Effector CD4-positive, alpha-beta T cell (primary cell): ENCODE results near the gene ZNF710.
A peak's percentile ranks its signal among the peaks of the same experiment; 100 is the strongest.
"Not testable (repeated sequence)": the region's sequence is repeated elsewhere in the genome, so short reads cannot be mapped to it uniquely, and the experiment has no call there.

Experiments used
- DNase-seq: peaks from one replicate; pipeline ENCODE4 v3.0.0-alpha.2; 2020
- total RNA-seq: gene quantifications from one replicate; lab custom pipeline; 2026; lab: John Stamatoyannopoulos, UW

ZNF710 gene, protein sequence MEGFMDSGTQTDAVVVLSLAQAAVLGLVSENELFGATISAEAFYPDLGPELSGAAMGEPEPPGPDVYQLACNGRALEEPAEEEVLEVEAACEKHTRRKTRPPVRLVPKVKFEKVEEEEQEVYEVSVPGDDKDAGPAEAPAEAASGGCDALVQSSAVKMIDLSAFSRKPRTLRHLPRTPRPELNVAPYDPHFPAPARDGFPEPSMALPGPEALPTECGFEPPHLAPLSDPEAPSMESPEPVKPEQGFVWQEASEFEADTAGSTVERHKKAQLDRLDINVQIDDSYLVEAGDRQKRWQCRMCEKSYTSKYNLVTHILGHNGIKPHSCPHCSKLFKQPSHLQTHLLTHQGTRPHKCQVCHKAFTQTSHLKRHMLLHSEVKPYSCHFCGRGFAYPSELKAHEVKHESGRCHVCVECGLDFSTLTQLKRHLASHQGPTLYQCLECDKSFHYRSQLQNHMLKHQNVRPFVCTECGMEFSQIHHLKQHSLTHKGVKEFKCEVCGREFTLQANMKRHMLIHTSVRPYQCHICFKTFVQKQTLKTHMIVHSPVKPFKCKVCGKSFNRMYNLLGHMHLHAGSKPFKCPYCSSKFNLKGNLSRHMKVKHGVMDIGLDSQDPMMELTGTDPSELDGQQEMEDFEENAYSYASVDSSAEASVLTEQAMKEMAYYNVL
- 15.9 reads per million, percentile 42 among the genes with 10 or more reads in this experiment for total RNA-seq

DNA sequence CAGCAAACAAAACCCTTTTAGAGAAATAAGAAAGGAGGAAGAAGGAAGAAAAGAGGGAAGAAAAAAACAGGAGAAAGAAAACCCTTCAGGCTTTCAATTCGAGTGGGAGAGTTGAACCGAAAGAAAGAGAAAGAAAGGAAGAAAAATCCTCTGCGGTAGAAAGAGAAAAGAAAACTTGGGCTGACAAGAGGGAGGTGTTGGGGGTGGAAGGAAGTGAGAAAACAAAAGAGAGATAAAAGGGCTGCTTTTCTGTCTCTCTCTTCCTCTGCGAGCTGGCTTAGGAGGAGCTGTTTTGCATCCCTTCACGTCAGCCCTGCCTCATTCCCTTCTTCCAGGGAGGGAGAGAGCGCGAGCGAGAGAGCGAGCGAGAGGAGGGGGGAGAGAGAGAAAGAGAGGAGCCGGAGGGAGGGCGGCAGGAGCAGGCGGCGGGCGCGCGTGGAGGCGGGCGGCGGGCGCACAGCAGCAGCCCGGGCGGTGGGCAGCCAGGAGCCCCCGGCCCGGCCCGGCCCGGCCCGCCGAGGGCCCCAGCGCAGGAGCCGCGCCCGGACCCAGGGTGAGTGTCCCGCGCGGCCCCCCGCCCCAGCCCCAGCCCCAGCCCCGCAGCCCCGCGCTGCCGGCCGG, at the start of gene ZNF710:
Gene ZNF710, plus strand, starts transcription at position 263 of the 621 bp plus-strand sequence. CDS start 65,814 bp downstream, outside the sequence.
- no peak for DNase-seq

DNA sequence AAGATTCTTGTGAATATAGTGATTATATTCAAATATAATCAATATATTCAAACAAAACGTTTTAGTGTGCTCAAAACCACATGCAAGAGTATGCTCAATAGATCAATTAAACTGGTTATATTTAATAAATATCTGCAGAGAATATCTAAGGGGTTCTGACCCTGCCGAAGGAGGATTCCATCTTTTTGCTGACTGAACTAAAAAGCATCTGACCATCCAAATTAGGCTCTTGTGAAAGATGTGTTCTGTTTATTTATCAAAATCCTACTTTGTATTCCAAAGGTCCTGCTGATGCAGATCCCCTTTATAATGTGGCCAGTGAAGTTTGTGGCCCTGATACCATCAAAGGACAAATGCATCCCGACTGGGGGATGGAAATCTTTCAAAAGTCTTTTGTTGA, 46.6 kb upstream of the ZNF710 start:
- DNase-seq: no peak

DNA sequence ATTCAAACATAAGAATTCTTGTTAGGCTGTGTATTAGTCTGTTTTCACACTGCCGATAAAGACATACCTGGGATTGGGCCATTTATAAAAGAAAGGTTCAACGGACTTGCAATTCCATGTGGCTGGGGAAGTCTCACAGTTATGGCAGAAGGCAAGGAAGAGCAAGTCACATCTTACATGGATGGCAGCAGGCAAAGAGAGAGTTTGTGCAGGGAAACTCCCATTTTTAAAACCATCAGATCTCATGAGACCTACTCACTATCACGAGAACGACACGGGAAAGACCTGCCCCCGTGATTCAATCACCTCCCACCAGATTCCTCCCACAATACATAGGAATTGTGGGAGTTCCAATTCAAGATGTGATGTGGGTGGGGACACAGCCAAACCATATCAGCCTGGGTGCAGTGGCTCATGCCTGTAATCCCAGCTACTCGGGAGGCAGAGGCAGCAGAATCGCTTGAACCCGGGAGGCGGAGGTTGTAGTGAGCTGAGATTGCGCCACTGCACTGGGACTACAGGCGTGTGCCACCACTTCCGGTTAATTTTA, 45.6 kb upstream of the ZNF710 start:
- DNase-seq: not testable (repeated sequence)

DNA sequence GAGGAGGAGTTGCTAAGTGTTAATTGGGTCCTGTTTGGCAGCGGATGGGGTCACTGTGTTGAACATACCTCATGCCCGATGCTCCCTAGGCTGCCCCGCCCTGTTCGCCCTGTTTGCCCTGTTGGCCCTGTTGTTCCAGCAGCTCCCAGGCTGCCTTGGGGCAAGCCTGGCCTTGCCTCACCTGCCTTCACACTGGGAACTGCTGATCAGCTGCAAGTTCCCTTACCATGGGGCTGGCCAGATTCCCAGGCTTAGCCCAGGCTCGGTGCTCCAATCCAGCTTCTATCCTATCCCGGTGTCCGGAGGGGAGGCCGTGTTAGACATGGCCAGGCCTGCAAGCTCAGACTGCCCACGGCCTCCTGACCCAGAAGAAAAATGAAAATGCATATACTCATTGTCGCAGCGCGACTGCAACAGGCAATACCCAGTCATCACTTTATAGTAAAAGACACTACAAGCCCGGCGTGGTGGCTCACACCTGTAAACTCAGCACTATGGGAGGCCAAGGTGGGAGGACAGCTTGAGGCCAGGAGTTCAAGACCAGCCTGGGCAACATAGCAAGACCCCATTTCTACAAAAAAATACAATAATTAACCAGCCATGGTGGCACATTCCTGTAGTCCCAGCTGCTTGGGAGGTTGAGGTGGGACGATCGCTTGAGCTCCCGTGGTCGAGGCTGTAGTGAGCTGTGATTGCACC, 42.9 kb upstream of the ZNF710 start:
- DNase-seq: no peak

DNA sequence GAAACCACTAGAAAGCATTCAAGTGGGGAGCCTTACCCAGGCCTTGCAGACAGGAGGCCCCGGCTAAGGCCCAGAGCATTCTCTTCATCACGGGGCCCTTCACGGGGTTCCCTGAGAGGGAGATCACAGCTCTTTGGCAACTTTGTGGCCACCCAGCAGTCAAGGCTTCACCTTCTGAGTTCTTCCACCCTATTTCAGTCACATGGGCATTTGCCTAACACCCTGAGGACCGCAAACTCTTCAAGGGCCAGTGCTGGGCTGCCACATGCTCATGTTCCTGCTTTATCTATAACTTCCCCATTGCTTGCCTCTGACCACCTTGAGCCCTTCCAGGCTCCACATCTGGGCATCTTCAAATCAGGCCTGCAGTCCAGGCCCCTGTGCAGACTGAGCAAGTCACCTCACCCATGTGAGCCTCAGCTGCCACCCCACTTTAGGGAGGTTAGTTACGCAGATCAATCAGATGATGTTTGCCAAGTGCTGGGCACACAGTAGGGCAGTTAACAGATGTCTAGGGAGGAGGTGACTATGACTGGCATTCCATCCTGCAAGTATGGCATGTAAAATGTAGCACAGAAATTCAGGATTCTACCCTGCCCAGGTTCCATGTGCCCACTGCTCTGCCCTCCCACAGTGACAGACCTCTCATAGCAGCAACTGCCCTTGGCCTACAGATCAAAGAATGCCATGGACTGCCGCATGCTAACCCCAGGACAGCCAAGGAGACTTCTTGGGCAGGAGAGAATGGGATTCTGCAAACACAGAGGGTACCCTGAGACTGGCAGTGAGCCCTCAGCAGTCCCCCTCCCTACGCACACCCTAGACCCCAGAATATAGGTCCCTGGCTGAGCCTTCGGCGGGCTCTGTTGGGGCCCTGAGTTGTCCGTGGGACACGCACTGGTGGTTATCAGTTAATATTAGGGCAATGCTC, 37.6 kb upstream of the ZNF710 start:
- no peak for DNase-seq

DNA sequence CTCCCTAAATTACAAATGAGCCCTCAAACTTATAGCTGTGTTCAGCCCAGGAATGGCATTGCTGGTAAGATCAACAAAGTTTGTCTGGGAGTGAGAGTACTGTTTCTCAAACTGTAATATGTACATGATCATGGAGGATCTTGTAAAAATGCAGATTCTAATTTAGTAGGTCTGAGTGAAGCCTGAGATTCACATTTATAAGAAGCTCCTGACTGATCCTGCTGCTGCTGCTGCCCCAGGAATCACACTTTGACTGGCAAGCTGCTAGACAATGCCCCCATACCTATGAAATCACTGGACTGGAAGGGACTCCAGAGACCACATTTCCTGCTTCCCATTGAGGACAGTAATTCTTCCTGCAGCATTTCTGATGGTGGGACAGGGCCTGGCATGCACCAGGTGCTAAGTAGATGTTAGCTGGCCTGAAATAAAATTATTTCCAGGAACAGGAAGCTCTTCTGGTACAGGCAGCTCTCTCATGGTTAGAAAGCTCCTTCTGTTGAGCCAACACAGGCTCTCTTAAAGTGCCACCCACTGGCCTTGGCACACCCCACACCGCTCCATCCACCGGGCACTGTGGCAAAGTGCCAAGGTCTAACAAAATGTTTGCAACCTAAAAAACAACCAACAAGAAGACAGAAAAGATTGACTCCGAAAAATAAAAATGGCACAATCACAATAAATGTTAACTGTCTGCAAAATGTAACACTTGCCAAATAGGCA, 36.7 kb upstream of the ZNF710 start:
- DNase-seq: no peak

DNA sequence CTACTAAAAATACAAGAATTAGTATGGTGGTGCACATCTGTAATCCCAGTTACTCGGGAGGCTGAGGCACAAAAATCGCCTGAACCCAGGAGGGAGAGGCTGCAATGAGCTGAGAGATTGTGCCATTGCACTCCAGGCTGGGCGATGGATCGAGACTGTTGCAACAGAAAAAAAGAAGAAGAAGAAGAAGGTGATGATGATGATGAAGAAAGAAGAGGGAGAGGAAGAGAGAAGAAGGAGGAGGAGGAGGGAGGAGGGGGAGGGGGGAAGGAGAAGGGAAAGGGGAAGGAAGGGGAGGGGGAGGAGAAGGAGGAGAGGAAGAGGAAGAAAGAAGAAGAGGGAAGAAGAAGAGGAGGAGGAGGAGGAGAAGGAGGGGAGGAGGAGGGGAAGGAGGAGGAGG, 33.2 kb upstream of the ZNF710 start:
- no peak for DNase-seq

DNA sequence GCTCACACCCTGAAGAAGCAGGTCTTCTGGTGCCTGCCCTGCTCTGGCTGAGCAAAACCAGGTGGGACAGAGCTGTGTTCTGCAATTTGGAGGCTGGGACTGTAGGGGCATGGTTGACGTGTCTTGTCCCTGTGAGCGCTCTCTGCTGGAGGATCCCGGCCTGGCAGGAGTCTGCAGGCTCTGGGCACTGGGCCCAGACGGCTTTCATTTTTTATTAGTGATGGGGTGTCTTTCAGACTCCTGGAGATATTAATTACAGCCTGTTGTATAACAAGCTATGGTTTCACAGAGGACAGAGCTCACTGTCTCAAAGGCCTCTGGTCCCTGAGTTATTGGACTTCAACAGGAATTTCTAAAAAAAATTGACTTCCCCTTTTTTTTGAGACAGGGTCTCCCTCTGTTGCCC, 29.5 kb upstream of the ZNF710 start:
- DNase-seq: peak; percentile 12

DNA sequence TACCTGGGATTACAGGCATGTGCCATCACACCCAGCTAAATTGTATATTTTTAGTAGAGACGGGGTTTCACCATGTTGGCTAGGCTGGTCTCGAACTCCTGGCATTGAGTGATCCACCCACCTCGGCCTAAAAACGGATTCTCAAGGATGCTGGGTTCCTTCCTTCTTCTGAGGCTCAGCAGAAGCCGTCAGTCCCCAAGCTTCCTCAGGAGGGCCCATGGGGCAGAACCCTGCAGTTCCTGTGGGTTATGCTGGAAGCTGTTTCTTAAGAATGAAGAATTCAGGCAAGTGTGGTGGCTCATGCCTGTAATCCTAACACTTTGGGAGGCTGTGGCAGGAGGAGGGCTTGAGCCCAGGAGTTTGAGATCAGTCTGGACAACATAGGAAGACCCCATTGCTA, 29.0 kb upstream of the ZNF710 start:
- DNase-seq: no peak

DNA sequence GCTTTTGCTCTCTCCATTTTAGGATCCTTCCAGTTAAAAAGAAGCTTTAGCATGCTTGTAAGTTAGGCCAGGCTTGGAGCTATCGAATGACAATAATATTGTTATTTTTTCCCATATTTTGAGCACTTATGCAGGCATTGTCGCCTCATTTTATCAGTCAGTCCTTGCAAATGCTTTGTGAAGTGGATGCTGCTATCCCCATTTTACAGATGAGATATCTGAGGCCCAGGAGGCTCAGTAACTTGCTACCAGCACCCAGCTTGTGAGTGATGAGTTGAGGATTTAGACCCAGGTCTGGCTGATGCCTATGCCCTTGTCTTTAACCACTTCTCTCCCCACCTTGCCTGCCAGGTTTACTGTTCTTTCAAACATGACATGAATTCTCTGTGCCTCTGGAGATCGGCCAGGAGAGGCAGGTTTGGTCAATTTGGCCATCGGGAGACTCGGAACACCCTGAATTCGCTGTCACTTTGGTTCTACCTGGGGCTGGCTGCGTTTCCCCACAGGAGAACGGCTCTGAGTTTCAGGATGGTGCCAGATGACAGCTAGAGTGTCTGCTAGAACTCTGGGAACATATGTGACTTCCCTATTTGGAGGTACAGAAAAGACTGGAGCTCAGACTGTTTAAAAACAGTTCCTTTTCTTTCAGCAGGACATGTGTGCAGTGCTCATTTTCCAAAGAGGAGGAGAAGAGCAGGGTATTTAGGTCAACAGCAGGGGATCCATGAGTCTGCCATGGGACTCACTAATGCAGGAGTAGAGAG, 25.5 kb upstream of the ZNF710 start:
- no peak for DNase-seq

DNA sequence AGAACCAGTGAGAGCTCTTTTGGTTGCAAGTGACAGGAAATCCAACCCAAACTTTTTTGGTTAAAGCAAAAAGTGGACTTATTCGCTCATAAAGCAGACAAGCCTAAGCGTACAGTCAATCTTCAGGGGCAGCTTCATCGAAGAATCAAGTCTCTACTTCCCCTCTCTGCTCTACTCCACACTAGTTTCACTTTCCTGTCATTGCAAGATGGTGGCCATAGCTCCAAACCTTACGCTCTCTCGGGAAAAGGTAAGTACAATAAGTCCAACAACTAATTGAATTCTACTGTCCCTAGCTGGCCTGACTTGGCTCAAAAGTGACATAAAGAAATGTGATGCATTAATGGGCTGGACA, 24.9 kb upstream of the ZNF710 start:
- DNase-seq: no peak

DNA sequence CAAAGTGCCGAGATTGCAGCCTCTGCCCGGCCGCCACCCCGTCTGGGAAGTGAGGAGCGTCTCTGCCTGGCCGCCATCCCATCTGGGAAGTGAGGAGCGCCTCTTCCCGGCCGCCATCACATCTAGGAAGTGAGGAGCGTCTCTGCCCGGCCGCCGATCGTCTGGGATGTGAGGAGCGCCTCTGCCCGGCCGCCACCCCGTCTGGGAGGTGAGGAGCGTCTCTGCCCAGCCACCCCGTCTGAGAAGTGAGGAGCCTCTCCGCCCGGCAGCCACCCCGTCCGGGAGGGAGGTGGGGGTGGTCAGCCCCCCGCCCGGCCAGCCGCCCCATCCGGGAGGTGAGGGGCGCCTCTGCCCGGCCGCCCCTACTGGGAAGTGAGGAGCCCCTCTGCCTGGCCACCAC, 23.3 kb upstream of the ZNF710 start:
- DNase-seq: not testable (repeated sequence)

DNA sequence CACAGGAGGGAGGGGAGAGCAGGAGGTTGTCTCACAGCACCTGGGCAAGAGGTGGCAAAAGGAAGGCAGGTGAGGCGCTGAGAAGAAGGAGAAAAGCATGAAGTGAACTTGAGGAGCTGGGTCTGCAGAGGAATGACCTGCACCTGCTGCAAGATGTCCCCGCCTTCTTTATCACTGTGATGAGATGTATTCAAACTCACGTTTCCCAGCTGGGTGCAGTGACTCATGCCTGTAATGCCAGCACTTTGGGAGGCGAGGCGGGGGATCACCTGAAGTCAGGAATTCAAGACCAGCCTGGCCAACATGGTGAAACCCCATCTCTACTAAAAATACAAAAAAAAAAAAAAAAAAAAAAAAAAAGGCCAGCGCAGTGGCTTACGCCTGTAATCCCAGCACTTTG, 22.2 kb upstream of the ZNF710 start:
- DNase-seq: no peak

DNA sequence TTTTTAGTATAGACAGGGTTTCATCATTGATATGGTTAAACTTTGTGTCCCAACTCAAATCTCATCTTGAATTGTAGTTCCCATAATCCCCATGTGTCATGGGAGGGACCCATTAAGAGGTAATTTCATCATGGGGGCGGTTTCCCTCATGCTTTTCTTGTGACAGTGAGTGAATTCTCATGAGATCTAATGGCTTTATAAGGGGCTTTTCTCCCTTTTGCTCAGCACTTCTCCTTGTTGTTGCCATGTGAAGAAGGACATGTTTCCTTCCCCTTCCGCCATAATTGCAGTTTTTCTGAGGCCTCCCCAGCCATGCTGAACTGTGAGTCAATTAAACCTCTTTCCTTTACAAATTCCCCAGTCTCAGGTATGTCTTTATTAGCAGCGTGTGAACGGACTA, 20.2 kb upstream of the ZNF710 start:
- DNase-seq: no peak

DNA sequence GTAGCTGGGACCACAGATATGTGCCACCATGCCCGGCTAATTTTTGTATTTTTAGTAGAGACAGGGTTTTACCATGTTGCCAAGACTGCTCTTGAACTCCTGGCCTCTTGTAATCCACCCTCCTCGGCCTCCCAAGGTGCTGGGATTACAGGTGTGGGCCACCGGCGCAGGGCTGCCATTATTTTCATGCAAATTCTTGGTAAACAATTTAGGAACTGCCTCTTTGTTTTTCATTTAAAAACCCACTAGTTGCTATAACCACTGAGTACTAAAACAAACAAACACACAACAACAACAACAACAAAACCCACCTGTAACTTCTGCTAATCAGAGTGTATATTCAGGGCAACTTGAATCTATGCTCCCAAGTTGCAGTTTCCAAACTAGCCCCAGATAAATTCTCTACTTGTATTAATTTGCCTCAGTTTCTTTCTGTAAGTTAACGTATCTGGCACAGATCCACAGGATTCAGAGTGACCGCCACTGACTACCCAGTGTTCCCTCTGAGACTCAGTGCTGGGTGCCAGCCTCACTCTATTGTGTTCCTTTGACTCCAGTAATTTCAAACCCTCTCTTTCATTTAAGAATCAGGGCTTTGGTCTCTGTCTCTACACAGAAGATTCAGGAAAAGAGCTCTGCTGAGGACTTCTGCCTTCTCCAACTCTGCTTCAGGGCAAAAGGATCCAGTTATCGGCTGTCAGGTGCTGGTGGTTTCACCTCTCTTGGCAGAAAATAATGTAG, 18.6 kb upstream of the ZNF710 start:
- no peak for DNase-seq

DNA sequence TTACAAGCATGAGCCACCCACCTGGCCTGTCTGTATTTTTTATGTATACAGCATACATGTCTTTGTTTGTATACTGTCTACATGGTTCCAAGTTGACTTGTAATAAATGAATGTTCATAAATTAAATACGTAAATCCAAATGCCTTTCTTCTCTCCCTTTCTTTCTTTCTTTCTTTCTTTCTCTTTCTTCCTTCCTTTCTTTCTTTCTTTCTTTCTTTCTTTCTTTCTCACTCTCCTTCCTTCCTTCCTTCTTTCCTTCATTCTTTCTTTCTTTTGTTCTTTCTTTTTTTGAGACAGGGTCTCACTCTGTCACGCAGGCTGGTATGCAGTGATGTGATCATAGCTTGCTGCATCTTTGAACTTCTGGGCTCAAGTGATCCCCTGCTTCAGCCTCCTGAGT, 17.1 kb upstream of the ZNF710 start:
- DNase-seq: no peak

DNA sequence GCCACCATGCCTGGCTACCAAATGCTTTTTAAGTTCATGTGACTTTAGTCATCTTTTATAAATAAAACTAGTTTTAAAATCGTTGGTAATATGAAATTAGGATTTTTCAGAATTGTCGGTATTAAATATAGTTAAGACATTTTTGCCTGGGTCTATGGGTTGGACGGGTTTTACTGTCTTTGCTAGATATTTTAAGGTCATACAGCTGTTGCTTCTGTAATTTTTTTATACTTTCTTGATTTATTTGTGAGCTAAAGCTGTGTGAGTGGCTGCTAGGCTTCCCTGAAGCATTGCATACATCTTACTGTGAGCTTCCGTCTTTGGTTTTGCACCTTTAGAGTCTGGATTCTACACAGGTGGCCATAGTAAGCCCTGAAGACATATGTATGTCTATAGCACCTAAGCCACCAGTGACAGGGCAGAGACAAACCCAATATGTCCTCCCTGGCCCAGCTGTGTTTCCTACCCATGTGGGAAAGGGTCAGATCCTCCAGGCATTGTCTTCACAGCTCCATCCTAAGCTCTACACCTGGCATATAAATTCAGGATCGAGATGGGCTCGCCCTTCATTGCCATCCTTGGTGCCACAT, 16.6 kb upstream of the ZNF710 start:
- DNase-seq: no peak

DNA sequence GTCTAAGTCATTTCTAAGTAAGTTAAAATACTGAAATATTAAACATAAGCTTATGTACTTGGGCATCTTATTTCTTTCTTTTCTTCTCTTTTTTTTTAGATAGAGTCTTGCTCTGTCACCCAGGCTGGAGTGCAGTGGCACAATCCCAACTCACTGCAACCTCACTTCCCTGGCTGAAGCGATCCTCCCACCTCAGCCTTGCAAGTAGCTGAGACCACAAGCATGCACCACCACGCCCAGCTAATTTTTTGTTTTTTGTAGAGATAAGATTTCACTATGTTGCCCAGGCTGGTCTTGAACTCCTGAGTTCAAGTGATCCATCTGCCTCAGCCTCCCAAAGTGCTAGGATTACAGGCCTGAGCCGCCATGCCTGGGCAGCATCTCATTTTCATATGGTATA, 16.0 kb upstream of the ZNF710 start:
- DNase-seq: no peak

DNA sequence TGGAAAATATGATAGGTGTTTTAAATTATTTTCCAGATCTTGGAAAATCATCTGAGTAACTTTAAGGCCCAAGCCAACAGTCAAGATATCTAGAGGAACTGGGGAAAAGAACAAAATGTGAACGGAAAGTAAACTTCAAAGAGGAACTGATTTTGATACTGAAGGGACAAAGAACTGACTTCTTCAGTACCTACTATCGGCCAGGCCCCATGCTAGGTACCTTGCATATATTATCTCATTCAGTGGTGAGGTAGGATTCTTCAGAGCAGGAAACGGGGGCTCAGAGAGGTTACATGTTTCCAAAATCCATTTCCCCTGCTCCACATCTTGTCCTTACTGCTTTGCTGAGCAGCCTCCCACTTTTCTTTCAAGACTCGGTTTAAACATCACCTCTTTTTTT, 9.8 kb upstream of the ZNF710 start:
- DNase-seq: no peak
